OCI-M2 (cell line): Measurements from ENCODE around the gene GGT1.
"Not testable (repeated sequence)": the region's sequence is repeated elsewhere in the genome, so short reads cannot be mapped to it uniquely, and the experiment has no call there.

Source experiments
- DNase-seq: peaks from one replicate; lab custom pipeline; 2025; ENCODE audit not compliant: unreplicated experiment; lab: John Stamatoyannopoulos, UW

GGT1 gene

GRCh38 chr22:24583221-24584165 lies 19.5 kb upstream of the GGT1 start:
- no peak for DNase-seq

GRCh38 chr22:24584166-24584790 lies 18.7 kb upstream of the GGT1 start:
- no peak for DNase-seq

- no peak for DNase-seq
Observed at GRCh38 chr22:24584871-24585411, 18.1 kb upstream of the GGT1 start.

GRCh38 chr22:24585461-24585860 lies 17.5 kb upstream of the GGT1 start:
- DNase-seq = no peak

- DNase-seq = no peak
Observed at GRCh38 chr22:24585927-24586546, 17.0 kb upstream of the GGT1 start.

GRCh38 chr22:24587251-24587650 lies 15.7 kb upstream of the GGT1 start:
- no peak for DNase-seq

GRCh38 chr22:24587948-24588347 lies 15.0 kb upstream of the GGT1 start:
- no peak for DNase-seq

- no peak for DNase-seq
Observed at GRCh38 chr22:24588381-24588756, 14.6 kb upstream of the GGT1 start.

GRCh38 chr22:24588757-24589481 lies 14.1 kb upstream of the GGT1 start:
- DNase-seq = no peak

- DNase-seq = no peak
Observed at GRCh38 chr22:24589518-24590030, 13.4 kb upstream of the GGT1 start.

GRCh38 chr22:24590596-24591173 lies 12.3 kb upstream of the GGT1 start:
- DNase-seq = no peak

GRCh38 chr22:24591286-24591830 lies 11.6 kb upstream of the GGT1 start:
- no peak for DNase-seq

GRCh38 chr22:24592058-24592850 lies 10.7 kb upstream of the GGT1 start:
- DNase-seq = no peak

GRCh38 chr22:24592851-24593558 lies 10.0 kb upstream of the GGT1 start, which contains the start of gene LRRC75B:
TSS of gene LRRC75B (minus strand) at chr22:24593073. CDS start at chr22:24593039, 34 bp downstream.
- DNase-seq = peak; percentile 5

- DNase-seq = not testable (repeated sequence)
Observed at GRCh38 chr22:24593559-24593835, 9.5 kb upstream of the GGT1 start.

- no peak for DNase-seq
Observed at GRCh38 chr22:24593836-24594568, 9.0 kb upstream of the GGT1 start.

GRCh38 chr22:24594569-24595120 lies 8.3 kb upstream of the GGT1 start:
- no peak for DNase-seq

- no peak for DNase-seq
Observed at GRCh38 chr22:24595228-24595627, 7.8 kb upstream of the GGT1 start.
